HFF-Myc (cell line): ENCODE measurements around the gene GSK3B.
"Not testable (repeated sequence)": the region's sequence is repeated elsewhere in the genome, so short reads cannot be mapped to it uniquely, and the experiment has no call there.

Experiments used
- DNase-seq: peaks from one replicate; pipeline ENCODE4 v3.0.0-alpha.2; 2011; ENCODE audit warnings: low read depth; ENCODE audit errors: extremely low read depth
- H3K4me3 ChIP-seq: replicated peaks from 2 replicates; pipeline ENCODE4 v1.5.1; 2011; ENCODE audit warnings: low read depth, mild to moderate bottlenecking, control low read depth, low read length
- TF ChIP-seq, protein P1 (sequence below): IDR thresholded peaks from 2 replicates; pipeline ENCODE4 v1.5.1; 2012; ENCODE audit warnings: mild to moderate bottlenecking, low read depth, low read length, control low read depth; ENCODE audit errors: missing control alignments

The GSK3B gene

GRCh38 chr3:120022729-120023128 is 71.5 kb downstream of the GSK3B start:
- TF ChIP-seq, protein P1, sequence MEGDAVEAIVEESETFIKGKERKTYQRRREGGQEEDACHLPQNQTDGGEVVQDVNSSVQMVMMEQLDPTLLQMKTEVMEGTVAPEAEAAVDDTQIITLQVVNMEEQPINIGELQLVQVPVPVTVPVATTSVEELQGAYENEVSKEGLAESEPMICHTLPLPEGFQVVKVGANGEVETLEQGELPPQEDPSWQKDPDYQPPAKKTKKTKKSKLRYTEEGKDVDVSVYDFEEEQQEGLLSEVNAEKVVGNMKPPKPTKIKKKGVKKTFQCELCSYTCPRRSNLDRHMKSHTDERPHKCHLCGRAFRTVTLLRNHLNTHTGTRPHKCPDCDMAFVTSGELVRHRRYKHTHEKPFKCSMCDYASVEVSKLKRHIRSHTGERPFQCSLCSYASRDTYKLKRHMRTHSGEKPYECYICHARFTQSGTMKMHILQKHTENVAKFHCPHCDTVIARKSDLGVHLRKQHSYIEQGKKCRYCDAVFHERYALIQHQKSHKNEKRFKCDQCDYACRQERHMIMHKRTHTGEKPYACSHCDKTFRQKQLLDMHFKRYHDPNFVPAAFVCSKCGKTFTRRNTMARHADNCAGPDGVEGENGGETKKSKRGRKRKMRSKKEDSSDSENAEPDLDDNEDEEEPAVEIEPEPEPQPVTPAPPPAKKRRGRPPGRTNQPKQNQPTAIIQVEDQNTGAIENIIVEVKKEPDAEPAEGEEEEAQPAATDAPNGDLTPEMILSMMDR, result no peak
- DNase-seq, result no peak
- H3K4me3 ChIP-seq, result no peak overlapping the region

GRCh38 chr3:120021523-120021922 is 72.7 kb downstream of the GSK3B start:
- TF ChIP-seq, protein P1, result no peak
- DNase-seq, result no peak

GRCh38 chr3:120018299-120018698 is 75.9 kb downstream of the GSK3B start:
- no peak for DNase-seq

More at GRCh38 chr3:120021523-120021922, 72.7 kb downstream of the GSK3B start:
- H3K4me3 ChIP-seq, result no peak overlapping the region

DNA sequence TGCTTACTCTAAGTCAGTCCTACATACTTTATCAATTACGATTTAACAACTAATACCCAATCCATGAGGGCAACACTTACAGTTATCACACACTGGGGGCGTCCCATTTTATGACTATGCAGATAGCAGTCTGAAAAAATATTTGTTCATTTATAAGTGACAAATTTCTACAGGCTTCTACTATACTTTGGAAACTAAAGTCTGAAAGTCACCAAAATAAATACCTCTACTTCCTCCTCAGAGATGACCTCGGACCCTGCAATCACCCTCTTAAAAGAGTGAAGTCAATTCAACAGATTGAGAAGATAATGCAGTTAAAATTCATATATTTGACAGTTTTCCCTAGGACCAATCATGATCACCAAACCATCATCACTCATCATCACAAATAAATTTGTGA is 76.6 kb downstream of the GSK3B start:
- TF ChIP-seq, protein P1, result no peak
- DNase-seq, result no peak
- H3K4me3 ChIP-seq, result no peak overlapping the region

More at GRCh38 chr3:120018299-120018698, 75.9 kb downstream of the GSK3B start:
- H3K4me3 ChIP-seq, result no peak overlapping the region
- TF ChIP-seq, protein P1, result no peak

DNA sequence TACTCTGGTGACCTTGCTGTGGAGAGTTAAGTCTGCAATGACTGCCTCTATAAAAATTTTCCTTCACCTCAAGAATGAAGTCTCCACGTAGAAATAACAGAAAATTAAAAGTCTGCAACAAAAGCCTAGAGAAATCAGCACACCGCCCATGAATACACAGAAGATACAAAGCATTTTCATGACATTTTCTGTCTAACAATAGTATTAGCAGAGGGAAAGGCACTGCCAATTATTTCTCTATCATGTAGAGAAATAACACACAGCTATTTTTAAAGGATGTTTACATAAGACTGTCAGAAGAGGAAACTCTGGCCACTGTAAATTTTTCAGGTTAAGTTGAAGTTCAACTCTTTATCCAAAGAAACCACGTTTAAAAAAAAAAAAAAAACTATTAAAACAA is 80.8 kb downstream of the GSK3B start:
- TF ChIP-seq, protein P1, result no peak
- no peak for DNase-seq
- H3K4me3 ChIP-seq, result no peak overlapping the region

GRCh38 chr3:120005741-120006140 is 88.5 kb downstream of the GSK3B start:
- not testable (repeated sequence) for H3K4me3 ChIP-seq, DNase-seq

DNA sequence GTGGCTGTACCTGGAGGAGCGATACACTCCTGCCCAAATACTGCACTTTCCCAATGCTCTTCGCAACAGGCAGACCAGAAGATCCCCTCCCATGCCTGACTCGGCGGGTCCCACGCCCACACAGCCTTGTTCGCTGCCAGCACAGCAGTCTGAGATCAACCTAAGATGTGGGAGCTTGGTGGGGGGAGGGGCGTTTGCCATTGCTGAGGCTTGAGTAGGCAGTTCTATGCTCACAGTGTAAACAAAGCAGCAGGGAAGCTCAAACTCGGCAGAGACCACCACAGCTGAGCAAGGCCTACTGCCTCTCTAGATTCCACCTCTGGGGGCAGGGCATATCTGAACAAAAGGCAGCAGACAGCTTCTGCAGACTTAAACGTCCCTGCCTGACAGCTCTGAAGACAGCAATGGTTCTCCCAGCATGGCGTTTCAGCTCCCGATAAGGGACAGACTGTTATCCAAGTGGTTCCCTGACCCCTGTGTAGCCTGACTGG is 90.2 kb downstream of the GSK3B start:
- H3K4me3 ChIP-seq, DNase-seq: not testable (repeated sequence)

- no peak overlapping the region for H3K4me3 ChIP-seq
- no peak for DNase-seq
- TF ChIP-seq, protein P1, result no peak
These were observed 96.1 kb downstream of the GSK3B start for GRCh38 chr3:119998166-119998565.
